Measurements from ENCODE around the gene TFDP1. TPM values are rescaled to one million over a fixed set of nuclear protein-coding genes. Genes with fewer than 3 reads are reported as not detected.

Gene TFDP1
- total RNA-seq, 1 donor from 2014 or later, result 108 TPM

DNA sequence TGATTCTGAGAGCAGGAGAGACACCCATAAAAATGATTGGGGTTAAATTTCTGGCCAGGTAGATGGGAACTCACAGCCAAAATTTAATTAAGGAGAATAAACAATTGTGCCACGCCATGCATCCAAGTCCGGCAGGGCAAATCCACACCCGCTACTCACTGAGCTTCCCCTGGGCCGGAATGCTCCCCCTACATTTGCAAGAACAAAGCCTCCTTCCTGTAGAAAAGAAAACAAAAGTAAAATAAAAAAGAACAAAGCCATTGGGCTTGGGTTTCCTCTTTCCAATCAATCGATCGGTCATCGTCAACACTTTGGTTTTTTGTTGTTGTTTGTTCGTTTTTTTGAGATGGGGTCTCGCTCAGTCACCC is 30.2 kb upstream of the TFDP1 start:
- DNase-seq (ENCODE audit: low read depth, low spot score), result no peak
- H3K27me3 Mint-ChIP-seq (ENCODE audit: low read depth), result no peaks in the 10 kb centered on the region

DNA sequence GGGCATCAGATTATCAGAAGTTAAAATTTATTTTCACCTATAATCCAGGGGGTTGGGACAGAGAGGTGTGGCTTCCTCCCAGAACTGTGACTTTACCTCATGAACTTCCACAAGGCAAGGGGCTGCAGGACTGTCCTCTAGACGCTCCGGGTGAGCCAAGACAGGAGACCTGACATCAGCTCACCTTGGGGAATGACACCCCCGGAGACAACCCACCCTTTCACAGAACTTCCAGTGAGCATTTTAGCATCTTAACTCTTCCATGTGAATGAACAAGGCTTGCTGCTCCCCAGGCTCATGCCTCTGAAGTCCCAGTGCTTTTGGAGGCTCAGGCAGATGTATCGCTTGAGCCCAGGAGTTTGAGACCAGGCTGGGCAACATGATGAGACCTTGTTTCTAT is 29.4 kb upstream of the TFDP1 start:
- DNase-seq (ENCODE audit: low read depth, low spot score), result no peak
- H3K27me3 Mint-ChIP-seq (ENCODE audit: low read depth), result no peaks in the 10 kb centered on the region
- no peaks in the 10 kb centered on the region for H3K36me3 Mint-ChIP-seq (ENCODE audit: low read depth)
- TF ChIP-seq, protein P1, sequence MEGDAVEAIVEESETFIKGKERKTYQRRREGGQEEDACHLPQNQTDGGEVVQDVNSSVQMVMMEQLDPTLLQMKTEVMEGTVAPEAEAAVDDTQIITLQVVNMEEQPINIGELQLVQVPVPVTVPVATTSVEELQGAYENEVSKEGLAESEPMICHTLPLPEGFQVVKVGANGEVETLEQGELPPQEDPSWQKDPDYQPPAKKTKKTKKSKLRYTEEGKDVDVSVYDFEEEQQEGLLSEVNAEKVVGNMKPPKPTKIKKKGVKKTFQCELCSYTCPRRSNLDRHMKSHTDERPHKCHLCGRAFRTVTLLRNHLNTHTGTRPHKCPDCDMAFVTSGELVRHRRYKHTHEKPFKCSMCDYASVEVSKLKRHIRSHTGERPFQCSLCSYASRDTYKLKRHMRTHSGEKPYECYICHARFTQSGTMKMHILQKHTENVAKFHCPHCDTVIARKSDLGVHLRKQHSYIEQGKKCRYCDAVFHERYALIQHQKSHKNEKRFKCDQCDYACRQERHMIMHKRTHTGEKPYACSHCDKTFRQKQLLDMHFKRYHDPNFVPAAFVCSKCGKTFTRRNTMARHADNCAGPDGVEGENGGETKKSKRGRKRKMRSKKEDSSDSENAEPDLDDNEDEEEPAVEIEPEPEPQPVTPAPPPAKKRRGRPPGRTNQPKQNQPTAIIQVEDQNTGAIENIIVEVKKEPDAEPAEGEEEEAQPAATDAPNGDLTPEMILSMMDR (conservative IDR thresholded peaks at IDR 0.05), result no peak
- no peaks in the 10 kb centered on the region for H3K9me3 Mint-ChIP-seq
- H3K4me3 Mint-ChIP-seq, result no peak overlapping the region
- H3K27ac Mint-ChIP-seq (ENCODE audit: unreplicated experiment), result no peak overlapping the region
- H3K4me1 Mint-ChIP-seq, result peaks cover 4% of the 10 kb centered on the region

More for the DNA sequence above, 30.2 kb upstream of the TFDP1 start:
- no peak overlapping the region for H3K4me3 Mint-ChIP-seq
- TF ChIP-seq, protein P1 (conservative IDR thresholded peaks at IDR 0.05), result no peak
- no peaks in the 10 kb centered on the region for H3K36me3 Mint-ChIP-seq (ENCODE audit: low read depth)
- H3K27ac Mint-ChIP-seq (ENCODE audit: unreplicated experiment), result no peak overlapping the region
- H3K9me3 Mint-ChIP-seq, result no peaks in the 10 kb centered on the region
- peaks cover 6% of the 10 kb centered on the region for H3K4me1 Mint-ChIP-seq

DNA sequence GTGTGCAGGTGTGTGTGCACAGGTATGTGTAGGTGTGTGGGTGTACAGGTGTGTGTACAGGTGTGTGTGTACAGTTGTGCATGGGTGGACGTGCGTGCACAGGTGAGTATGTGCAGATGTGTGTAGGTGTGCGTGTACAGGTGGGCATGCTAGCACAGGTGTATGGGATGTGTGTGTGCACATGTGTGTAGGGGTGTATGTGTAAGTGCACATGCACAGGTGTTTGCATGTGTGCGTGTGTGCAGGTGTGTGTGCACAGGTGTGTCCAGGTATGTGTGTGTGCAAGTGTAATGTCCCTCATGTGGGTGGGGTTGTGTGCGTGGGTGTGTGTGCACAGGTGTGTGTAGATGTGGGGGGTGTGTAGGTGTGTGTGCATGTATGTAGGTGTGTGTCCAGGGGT is 27.5 kb upstream of the TFDP1 start:
- H3K27ac Mint-ChIP-seq (ENCODE audit: unreplicated experiment), result peak overlapping the region; percentile 75
- no peaks in the 10 kb centered on the region for H3K36me3 Mint-ChIP-seq (ENCODE audit: low read depth)
- no peak overlapping the region for H3K4me3 Mint-ChIP-seq
- H3K4me1 Mint-ChIP-seq, result peaks cover 4% of the 10 kb centered on the region
- no peaks in the 10 kb centered on the region for H3K27me3 Mint-ChIP-seq (ENCODE audit: low read depth)
- TF ChIP-seq, protein P1 (conservative IDR thresholded peaks at IDR 0.05), result no peak
- H3K9me3 Mint-ChIP-seq, result no peaks in the 10 kb centered on the region
- no peak for DNase-seq (ENCODE audit: low read depth, low spot score)

DNA sequence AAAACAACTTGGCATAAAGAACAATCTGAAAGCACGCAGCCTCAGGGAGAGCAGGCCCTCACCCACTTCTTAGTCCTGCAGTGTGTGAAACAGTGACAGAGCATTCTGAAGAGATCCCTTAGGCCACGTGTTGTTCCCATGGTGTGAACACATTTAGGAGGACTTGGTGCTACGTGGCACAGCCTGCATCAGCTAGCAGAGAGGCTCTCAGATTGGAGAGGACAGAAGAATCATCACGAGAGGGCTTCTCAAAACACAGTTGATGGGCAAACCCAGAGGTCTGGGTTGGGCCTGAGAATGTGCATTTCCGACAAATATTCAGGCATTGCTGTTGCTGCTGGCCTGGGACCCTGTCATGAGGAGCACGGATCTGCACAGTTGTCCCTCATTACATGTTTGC is 26.1 kb upstream of the TFDP1 start:
- no peaks in the 10 kb centered on the region for H3K27me3 Mint-ChIP-seq (ENCODE audit: low read depth)
- DNase-seq (ENCODE audit: low read depth, low spot score), result no peak
- H3K9me3 Mint-ChIP-seq, result no peaks in the 10 kb centered on the region
- TF ChIP-seq, protein P1 (conservative IDR thresholded peaks at IDR 0.05), result no peak
- H3K27ac Mint-ChIP-seq (ENCODE audit: unreplicated experiment), result no peak overlapping the region
- no peak overlapping the region for H3K4me3 Mint-ChIP-seq
- H3K4me1 Mint-ChIP-seq, result peaks cover 10% of the 10 kb centered on the region
- no peaks in the 10 kb centered on the region for H3K36me3 Mint-ChIP-seq (ENCODE audit: low read depth)

DNA sequence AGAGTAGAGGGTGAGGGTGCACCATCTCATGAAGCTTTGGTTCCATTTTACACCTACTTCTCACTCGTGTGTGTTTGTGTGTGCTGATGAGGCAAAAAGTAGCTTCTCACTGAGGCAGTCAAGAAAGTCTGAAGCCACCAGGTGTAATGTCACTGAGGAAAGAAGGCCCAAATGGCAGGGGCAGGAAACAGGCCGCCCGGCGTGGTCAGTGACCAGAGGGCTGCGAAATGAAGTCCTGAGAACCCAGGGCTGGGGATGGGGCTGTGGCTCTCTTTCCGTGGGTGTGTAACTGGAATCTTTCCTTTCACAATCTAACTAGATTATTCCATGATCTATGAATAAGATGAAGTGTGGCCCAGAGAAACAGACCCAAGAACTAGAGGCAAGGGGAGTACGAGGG is 25.5 kb upstream of the TFDP1 start:
- H3K4me3 Mint-ChIP-seq, result no peak overlapping the region
- no peaks in the 10 kb centered on the region for H3K27me3 Mint-ChIP-seq (ENCODE audit: low read depth)
- TF ChIP-seq, protein P1 (conservative IDR thresholded peaks at IDR 0.05), result no peak
- H3K9me3 Mint-ChIP-seq, result no peaks in the 10 kb centered on the region
- DNase-seq (ENCODE audit: low read depth, low spot score), result no peak
- no peaks in the 10 kb centered on the region for H3K36me3 Mint-ChIP-seq (ENCODE audit: low read depth)
- H3K27ac Mint-ChIP-seq (ENCODE audit: unreplicated experiment), result no peak overlapping the region
- peaks cover 10% of the 10 kb centered on the region for H3K4me1 Mint-ChIP-seq

Measured in neural crest cell (in vitro differentiated cells).